HCT116 (cell line): ENCODE measurements around the gene PTPRQ. TPM values are rescaled to one million over a fixed set of nuclear protein-coding genes. Genes with fewer than 3 reads are reported as not detected.

ENCODE experiments used
- ATAC-seq: fragments of 200-7000 bp; cut with Tn5 transposase; 2 replicates; pipeline ENCODE4 v1.9.1; 2020; ENCODE audit warnings: mild to moderate bottlenecking, moderate library complexity
- BruUV-seq: library from RNA; stranded (reverse); fragments of 400-500 nt; replicated peaks from 2 replicates; lab custom pipeline; 2021; lab: Mats Ljungman, UMichigan
- CTCF ChIA-PET: fragments of 300-600 bp; sonication (Branson Sonifier 250); formaldehyde crosslinking; loops from one replicate; lab custom pipeline; 2021; ENCODE audit warnings: antibody characterized with exemption; lab: Charles Lee
- POLR2A ChIA-PET: fragments of 300-600, 350-600 bp; sonication (Branson Sonifier 250); formaldehyde crosslinking; loops from one replicate; lab custom pipeline; 2021; ENCODE audit warnings: antibody characterized with exemption; lab: Charles Lee
- RAD21 ChIA-PET, 2 experiments: fragments of 300-600 bp; sonication (Branson Sonifier 250); formaldehyde crosslinking; loops; one replicate each; lab custom pipeline; 2023; ENCODE audit warnings: low total read pairs in 2 of 2; ENCODE audit not compliant: uncharacterized antibody in 2 of 2, unreplicated experiment in 2 of 2, low non-redundant PET in 1 of 2; lab: Charles Lee
- DNase-seq: peaks from one replicate; pipeline ENCODE4 v3.0.0-alpha.2; 2010; ENCODE audit warnings: low read depth, low spot score
- H2AFZ ChIP-seq: fragments of 200-600 bp; shearing (Covaris generic), sonication (generic); 2 replicates; pipeline ENCODE4 v1.6.1; 2017; ENCODE audit warnings: low read depth, mixed run types, mixed read lengths, antibody characterized with exemption, low read length; ENCODE audit not compliant: poor library complexity, severe bottlenecking
- H3K27ac ChIP-seq: 2 replicates; pipeline ENCODE4 v1.5.1; 2012; ENCODE audit warnings: low read depth, low read length
- H3K27me3 ChIP-seq: fragments of 200-600 bp; sonication (generic); 2 replicates; pipeline ENCODE4 v1.6.1; 2016; ENCODE audit warnings: mixed run types, low read length, mixed read lengths; ENCODE audit not compliant: insufficient read depth
- H3K36me3 ChIP-seq, 2 experiments: fragments of 200-500 bp in 1 of 2; fragments of 200-600 bp in 1 of 2; sonication (Bioruptor generic) in 1 of 2; sonication (generic) in 1 of 2; 2 replicates each; pipeline versions ENCODE4 v1.5.1 to v1.6.1; 2014 to 2016; ENCODE audit warnings: low read length in 2 of 2, inconsistent platforms in 1 of 2, mixed read lengths in 1 of 2, mixed run types in 1 of 2; ENCODE audit not compliant: insufficient read depth in 2 of 2, control insufficient read depth in 1 of 2
- H3K4me1 ChIP-seq, 2 experiments: fragments of 200-600 bp in 1 of 2; sonication (generic) in 1 of 2; 2 replicates each; pipeline versions ENCODE4 v1.5.1 to v1.6.1; 2012 to 2017; ENCODE audit warnings: low read length in 2 of 2, inconsistent platforms in 1 of 2, mild to moderate bottlenecking in 1 of 2, mixed read lengths in 1 of 2, mixed run types in 1 of 2, moderate library complexity in 1 of 2; ENCODE audit not compliant: insufficient read depth in 2 of 2, control insufficient read depth in 1 of 2
- H3K4me2 ChIP-seq: fragments of 200-600 bp; sonication (generic); 2 replicates; pipeline ENCODE4 v1.6.1; 2017; ENCODE audit warnings: mixed run types, low read length, mixed read lengths
- H3K4me3 ChIP-seq, 2 experiments: fragments of 200-600 bp in 1 of 2; sonication (generic) in 1 of 2; replicated peaks in 1 of 2; 2 replicates each; pipeline ENCODE4 v1.5.1; 2011 to 2016; ENCODE audit warnings: low read length in 2 of 2, control low read depth in 1 of 2, low read depth in 1 of 2, mild to moderate bottlenecking in 1 of 2, mixed read lengths in 1 of 2, mixed run types in 1 of 2
- H3K79me2 ChIP-seq: fragments of 200-600 bp; sonication (generic); 2 replicates; pipeline ENCODE4 v1.6.1; 2017; ENCODE audit warnings: mild to moderate bottlenecking, mixed run types, low read length, moderate library complexity, mixed read lengths; ENCODE audit not compliant: insufficient read depth
- H3K9ac ChIP-seq: fragments of 200-600 bp; sonication (generic); 2 replicates; pipeline ENCODE4 v1.6.1; 2016; ENCODE audit warnings: low read length, mixed read lengths
- H3K9me2 ChIP-seq: fragments of 200-600 bp; sonication (generic), shearing (Covaris generic); 2 replicates; pipeline ENCODE4 v1.6.1; 2017; ENCODE audit warnings: mixed run types, mild to moderate bottlenecking, moderate library complexity; ENCODE audit not compliant: insufficient read depth
- H3K9me3 ChIP-seq, 2 experiments: fragments of 200-500 bp in 1 of 2; fragments of 200-600 bp in 1 of 2; sonication (Bioruptor generic) in 1 of 2; sonication (generic) in 1 of 2; 2 replicates each; pipeline ENCODE4 v1.6.1; 2014 to 2017; ENCODE audit warnings: low read length in 2 of 2, mixed read lengths in 2 of 2, inconsistent platforms in 1 of 2, low read depth in 1 of 2, mild to moderate bottlenecking in 1 of 2, mixed run types in 1 of 2, moderate library complexity in 1 of 2; ENCODE audit not compliant: control insufficient read depth in 1 of 2, insufficient read depth in 1 of 2
- H4K20me1 ChIP-seq: fragments of 200-600 bp; sonication (generic), shearing (Covaris generic); 2 replicates; pipeline ENCODE4 v1.6.1; 2017; ENCODE audit warnings: mixed run types, mild to moderate bottlenecking, moderate library complexity; ENCODE audit not compliant: insufficient read depth
- ATF3 ChIP-seq: IDR thresholded peaks from 2 replicates; pipeline ENCODE4 v1.6.1; 2012
- CBX3 ChIP-seq: IDR thresholded peaks from 2 replicates; pipeline ENCODE4 v1.6.1; 2012; ENCODE audit warnings: low read depth
- CEBPB ChIP-seq: IDR thresholded peaks from 2 replicates; pipeline ENCODE4 v1.6.1; 2012; ENCODE audit warnings: low read depth
- FOSL1 ChIP-seq: IDR thresholded peaks from 2 replicates; pipeline ENCODE4 v1.6.1; 2012; ENCODE audit warnings: low read depth
- JUND ChIP-seq: IDR thresholded peaks from 2 replicates; pipeline ENCODE4 v1.6.1; 2012
- POLR2A ChIP-seq: IDR thresholded peaks from 2 replicates; pipeline ENCODE4 v1.7.0; 2011; ENCODE audit warnings: borderline replicate concordance; ENCODE audit not compliant: insufficient read depth, insufficient read length; ENCODE audit errors: extremely low read depth
- RAD21 ChIP-seq: IDR thresholded peaks from 2 replicates; pipeline ENCODE4 v1.6.1; 2012; ENCODE audit warnings: low read depth, mild to moderate bottlenecking
- REST ChIP-seq: IDR thresholded peaks from 2 replicates; pipeline ENCODE4 v1.6.1; 2012; ENCODE audit warnings: low read depth
- SIN3A ChIP-seq: IDR thresholded peaks from 2 replicates; pipeline ENCODE4 v1.6.1; 2012; ENCODE audit warnings: low read depth
- SP1 ChIP-seq: IDR thresholded peaks from 2 replicates; pipeline ENCODE4 v1.6.1; 2012; ENCODE audit warnings: low read depth
- SRF ChIP-seq: IDR thresholded peaks from 2 replicates; pipeline ENCODE4 v1.6.1; 2012; ENCODE audit warnings: low read depth
- YY1 ChIP-seq: IDR thresholded peaks from 2 replicates; pipeline ENCODE4 v1.6.1; 2011; ENCODE audit warnings: low read length, low read depth, moderate library complexity, mild to moderate bottlenecking; ENCODE audit not compliant: insufficient replicate concordance; ENCODE audit errors: extremely low read depth
- ZFX ChIP-seq: fragments of 450-650 bp; IDR thresholded peaks from 2 replicates; pipeline ENCODE4 v1.6.1; 2017
- intact Hi-C: fragments of 100-400 bp; cut with micrococcal nuclease; formaldehyde crosslinking; loops from 2 replicates; pipeline ENCODE4 v1.10.0; 2022
- total RNA-seq: library from RNA; stranded (reverse); gene quantifications from one replicate; pipeline ENCODE4 v1.2.1, GENCODE V29; 2021; ENCODE audit not compliant: unreplicated experiment
- TF ChIP-seq, protein P1 (sequence below), 3 experiments: fragments of 200-600 bp in 1 of 3; sonication (generic) in 1 of 3; IDR thresholded peaks in 2 of 3; conservative IDR thresholded peaks in 1 of 3; 2 replicates each; pipeline ENCODE4 v1.5.1; 2012 to 2017; ENCODE audit warnings: low read depth in 2 of 3, low read length in 2 of 3, antibody characterized with exemption in 1 of 3, borderline replicate concordance in 1 of 3, control low read depth in 1 of 3, mild to moderate bottlenecking in 1 of 3, mixed read lengths in 1 of 3, mixed run types in 1 of 3, moderate library complexity in 1 of 3; ENCODE audit not compliant: insufficient read depth in 1 of 3

PTPRQ gene
- total RNA-seq, 1 experiment from 2014 or later, result not detected

DNA sequence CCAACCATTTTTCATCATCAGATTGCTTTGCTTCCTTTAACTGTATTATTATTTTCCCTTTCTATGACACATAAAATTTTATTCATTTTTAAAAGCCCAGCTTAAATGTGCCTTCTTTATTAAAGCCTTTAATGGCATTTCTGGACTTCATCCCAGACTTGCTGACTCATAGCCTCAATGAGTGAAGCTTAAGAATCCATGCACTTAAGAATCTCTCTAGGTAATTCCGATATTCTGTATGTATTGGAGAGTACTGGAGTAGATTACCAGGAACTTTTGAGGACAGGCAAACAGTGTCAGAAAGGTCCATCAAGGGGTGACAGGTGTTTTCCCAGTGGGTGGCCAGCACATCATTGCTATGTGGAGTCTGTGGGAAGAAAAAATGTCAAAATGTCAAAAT is 107.9 kb downstream of the PTPRQ start (continued):
- no peak for TF ChIP-seq REST
- no peak for TF ChIP-seq YY1

DNA sequence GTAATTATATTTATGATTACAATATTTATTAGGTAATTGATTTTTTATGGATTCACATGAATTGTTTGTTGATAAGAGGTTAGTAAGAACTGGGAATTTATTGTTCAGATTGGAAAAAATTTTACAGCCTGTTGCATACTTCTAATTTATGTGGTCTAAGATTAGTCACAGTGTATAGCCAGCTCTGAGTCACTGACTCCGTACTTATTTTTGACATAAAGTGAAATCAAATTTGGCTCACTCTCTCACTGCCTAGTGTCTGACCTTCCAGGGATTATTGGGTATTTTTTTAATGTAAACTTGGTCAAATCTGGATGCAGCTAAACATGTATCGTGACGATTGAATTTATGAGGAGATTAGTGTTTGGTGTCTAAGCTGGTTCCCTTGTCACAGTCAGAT is 109.3 kb downstream of the PTPRQ start:
- ChIA-PET POLR2A (no interaction called here), RAD21 (no interaction called here), CTCF (no interaction called here)
- H3K79me2 ChIP-seq, result no peaks in the 10 kb centered on the region
- no peaks in the 10 kb centered on the region for H3K36me3 ChIP-seq
- TF ChIP-seq ATF3 (0 out of 2 replicates have a peak, but pooled peaks have one; percentile 37), SP1 (peak; percentile 77), POLR2A (no peak), SIN3A (no peak), JUND (peak; percentile 90), SRF (peak; percentile 40; the same call in 1 of the 2 replicates), ZFX (no peak), RAD21 (no peak), CBX3 (peak; percentile 60; the same call in 1 of the 2 replicates), REST (no peak), FOSL1 (peak; percentile 92), CEBPB (peak; percentile 73)
- TF ChIP-seq, protein P1, sequence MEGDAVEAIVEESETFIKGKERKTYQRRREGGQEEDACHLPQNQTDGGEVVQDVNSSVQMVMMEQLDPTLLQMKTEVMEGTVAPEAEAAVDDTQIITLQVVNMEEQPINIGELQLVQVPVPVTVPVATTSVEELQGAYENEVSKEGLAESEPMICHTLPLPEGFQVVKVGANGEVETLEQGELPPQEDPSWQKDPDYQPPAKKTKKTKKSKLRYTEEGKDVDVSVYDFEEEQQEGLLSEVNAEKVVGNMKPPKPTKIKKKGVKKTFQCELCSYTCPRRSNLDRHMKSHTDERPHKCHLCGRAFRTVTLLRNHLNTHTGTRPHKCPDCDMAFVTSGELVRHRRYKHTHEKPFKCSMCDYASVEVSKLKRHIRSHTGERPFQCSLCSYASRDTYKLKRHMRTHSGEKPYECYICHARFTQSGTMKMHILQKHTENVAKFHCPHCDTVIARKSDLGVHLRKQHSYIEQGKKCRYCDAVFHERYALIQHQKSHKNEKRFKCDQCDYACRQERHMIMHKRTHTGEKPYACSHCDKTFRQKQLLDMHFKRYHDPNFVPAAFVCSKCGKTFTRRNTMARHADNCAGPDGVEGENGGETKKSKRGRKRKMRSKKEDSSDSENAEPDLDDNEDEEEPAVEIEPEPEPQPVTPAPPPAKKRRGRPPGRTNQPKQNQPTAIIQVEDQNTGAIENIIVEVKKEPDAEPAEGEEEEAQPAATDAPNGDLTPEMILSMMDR (IDR thresholded peaks at IDR 0.05 in 2 of 3, conservative IDR thresholded peaks at IDR 0.05 in 1 of 3; ENCODE audit: borderline replicate concordance in 1 of 3, insufficient read depth in 1 of 3, low read depth in 2 of 3, low read length in 2 of 3), result no peak
- H4K20me1 ChIP-seq, result no peaks in the 10 kb centered on the region
- H3K9ac ChIP-seq, result no peak overlapping the region
- H3K9me2 ChIP-seq, result no peaks in the 10 kb centered on the region
- peak; percentile 83 for ATAC-seq
- intact Hi-C loops, result no loop called here
- no peaks in the 10 kb centered on the region for H3K9me3 ChIP-seq
- H2AFZ ChIP-seq, result no peak overlapping the region
- peak overlapping the region; percentile 52 for H3K4me2 ChIP-seq
- no peaks in the 10 kb centered on the region for H3K27me3 ChIP-seq
- no peak overlapping the region for H3K27ac ChIP-seq
- peaks cover 20 to 26% of the 10 kb centered on the region in 2 experiments for H3K4me1 ChIP-seq
- peak; percentile 61 for DNase-seq
- H3K4me3 ChIP-seq, result no peak overlapping the region
- BruUV-seq, result no TSS peak
